Measurements from ENCODE around the gene HOOK2. TPM values are rescaled to one million over a fixed set of nuclear protein-coding genes. Genes with fewer than 3 reads are reported as not detected.
A peak's percentile ranks its signal among the peaks of the same experiment; 100 is the strongest.

HOOK2 gene
- total and polyA plus RNA-seq, 2 of the 13 experiments (the other 11 are each of a cell fraction or from before 2014, with no cell fraction given), result 9.2 to 12.9 TPM

DNA sequence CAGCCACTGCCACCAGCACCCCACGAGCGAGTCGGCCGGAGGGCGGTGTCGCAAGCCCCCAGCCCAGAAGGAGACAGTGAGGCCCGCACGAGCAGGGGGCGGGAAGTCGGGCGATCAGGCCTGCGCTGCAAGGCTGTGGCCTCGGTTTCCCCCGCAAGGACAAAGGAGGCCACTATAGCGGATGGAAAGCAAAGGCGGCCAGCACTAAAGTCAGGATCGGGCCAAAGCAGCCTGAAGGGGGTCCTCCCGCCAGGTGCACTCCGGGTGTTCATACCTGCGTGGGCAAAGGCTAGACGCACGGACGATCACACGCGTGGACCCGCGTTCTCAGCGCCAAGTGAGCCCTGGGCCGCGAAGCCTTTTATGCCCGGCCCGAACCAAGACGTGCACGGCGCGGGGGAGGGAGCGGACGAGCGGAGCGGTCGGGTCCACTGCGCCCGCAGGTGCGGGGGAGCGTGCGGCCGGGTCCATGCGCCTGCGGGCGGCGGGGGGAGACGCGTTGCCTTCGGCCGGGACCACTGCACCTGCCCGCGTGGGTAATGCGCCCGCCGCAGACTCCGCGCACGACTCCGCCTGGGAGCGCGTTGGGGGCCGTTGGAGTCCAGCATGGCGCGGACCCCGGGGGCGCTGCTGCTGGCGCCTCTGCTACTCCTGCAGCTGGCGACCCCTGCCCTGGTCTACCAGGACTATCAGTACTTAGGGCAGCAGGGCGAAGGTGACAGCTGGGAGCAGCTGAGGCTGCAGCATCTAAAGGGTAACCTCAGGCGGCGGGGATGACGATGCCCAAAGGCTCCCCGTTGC lies 26.3 kb upstream of the HOOK2 start, which contains the start of the genes PRDX2 and THSD8 (continued):
- TF ChIP-seq, protein P1, sequence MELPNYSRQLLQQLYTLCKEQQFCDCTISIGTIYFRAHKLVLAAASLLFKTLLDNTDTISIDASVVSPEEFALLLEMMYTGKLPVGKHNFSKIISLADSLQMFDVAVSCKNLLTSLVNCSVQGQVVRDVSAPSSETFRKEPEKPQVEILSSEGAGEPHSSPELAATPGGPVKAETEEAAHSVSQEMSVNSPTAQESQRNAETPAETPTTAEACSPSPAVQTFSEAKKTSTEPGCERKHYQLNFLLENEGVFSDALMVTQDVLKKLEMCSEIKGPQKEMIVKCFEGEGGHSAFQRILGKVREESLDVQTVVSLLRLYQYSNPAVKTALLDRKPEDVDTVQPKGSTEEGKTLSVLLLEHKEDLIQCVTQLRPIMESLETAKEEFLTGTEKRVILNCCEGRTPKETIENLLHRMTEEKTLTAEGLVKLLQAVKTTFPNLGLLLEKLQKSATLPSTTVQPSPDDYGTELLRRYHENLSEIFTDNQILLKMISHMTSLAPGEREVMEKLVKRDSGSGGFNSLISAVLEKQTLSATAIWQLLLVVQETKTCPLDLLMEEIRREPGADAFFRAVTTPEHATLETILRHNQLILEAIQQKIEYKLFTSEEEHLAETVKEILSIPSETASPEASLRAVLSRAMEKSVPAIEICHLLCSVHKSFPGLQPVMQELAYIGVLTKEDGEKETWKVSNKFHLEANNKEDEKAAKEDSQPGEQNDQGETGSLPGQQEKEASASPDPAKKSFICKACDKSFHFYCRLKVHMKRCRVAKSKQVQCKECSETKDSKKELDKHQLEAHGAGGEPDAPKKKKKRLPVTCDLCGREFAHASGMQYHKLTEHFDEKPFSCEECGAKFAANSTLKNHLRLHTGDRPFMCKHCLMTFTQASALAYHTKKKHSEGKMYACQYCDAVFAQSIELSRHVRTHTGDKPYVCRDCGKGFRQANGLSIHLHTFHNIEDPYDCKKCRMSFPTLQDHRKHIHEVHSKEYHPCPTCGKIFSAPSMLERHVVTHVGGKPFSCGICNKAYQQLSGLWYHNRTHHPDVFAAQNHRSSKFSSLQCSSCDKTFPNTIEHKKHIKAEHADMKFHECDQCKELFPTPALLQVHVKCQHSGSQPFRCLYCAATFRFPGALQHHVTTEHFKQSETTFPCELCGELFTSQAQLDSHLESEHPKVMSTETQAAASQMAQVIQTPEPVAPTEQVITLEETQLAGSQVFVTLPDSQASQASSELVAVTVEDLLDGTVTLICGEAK (IDR thresholded peaks at IDR 0.05), result no peak
- TF ChIP-seq, protein P1 (CRISPR knock-in tag; IDR thresholded peaks at IDR 0.05), result peak; percentile 90
- peak; percentile 51; the same call in 1 of the 2 replicates for TF ChIP-seq KDM5A (IDR thresholded peaks at IDR 0.05; ENCODE audit: borderline replicate concordance, low read length)
- TF ChIP-seq CEBPG (CRISPR knock-in tag; IDR thresholded peaks at IDR 0.05), result peak; percentile 14; the same call in 1 of the 2 replicates
- TF ChIP-seq, protein P2, sequence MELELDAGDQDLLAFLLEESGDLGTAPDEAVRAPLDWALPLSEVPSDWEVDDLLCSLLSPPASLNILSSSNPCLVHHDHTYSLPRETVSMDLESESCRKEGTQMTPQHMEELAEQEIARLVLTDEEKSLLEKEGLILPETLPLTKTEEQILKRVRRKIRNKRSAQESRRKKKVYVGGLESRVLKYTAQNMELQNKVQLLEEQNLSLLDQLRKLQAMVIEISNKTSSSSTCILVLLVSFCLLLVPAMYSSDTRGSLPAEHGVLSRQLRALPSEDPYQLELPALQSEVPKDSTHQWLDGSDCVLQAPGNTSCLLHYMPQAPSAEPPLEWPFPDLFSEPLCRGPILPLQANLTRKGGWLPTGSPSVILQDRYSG (CRISPR knock-in tag; IDR thresholded peaks at IDR 0.05), result no peak
- no peak for TF ChIP-seq HMG20A (CRISPR knock-in tag; IDR thresholded peaks at IDR 0.05; ENCODE audit: borderline replicate concordance)
- peak; percentile 54; the same call in 1 of the 2 replicates for TF ChIP-seq MIER2 (CRISPR knock-in tag; IDR thresholded peaks at IDR 0.05)
- peak; percentile 52 for TF ChIP-seq ZNF350 (CRISPR knock-in tag; IDR thresholded peaks at IDR 0.05; ENCODE audit: borderline replicate concordance, low read depth)
- TF ChIP-seq ZFP41 (CRISPR knock-in tag; IDR thresholded peaks at IDR 0.05; ENCODE audit: borderline replicate concordance), result no peak
- TF ChIP-seq MTF2 (CRISPR knock-in tag; IDR thresholded peaks at IDR 0.05; ENCODE audit: borderline replicate concordance), result peak; percentile 68; the same call in 1 of the 2 replicates
- TF ChIP-seq KDM3A (CRISPR knock-in tag; IDR thresholded peaks at IDR 0.05; ENCODE audit: low read depth), result peak; percentile 18; the same call in 1 of the 2 replicates
- TF ChIP-seq ZNF136 (CRISPR knock-in tag; IDR thresholded peaks at IDR 0.05; ENCODE audit: low read depth), result peak; percentile 69; the same call in 1 of the 2 replicates
- TF ChIP-seq, protein P3, sequence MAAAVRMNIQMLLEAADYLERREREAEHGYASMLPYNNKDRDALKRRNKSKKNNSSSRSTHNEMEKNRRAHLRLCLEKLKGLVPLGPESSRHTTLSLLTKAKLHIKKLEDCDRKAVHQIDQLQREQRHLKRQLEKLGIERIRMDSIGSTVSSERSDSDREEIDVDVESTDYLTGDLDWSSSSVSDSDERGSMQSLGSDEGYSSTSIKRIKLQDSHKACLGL (CRISPR knock-in tag; IDR thresholded peaks at IDR 0.05), result 0 out of 2 replicates have a peak, but pooled peaks have one; percentile 8
- peak; percentile 86 for TF ChIP-seq GATA4 (IDR thresholded peaks at IDR 0.05; ENCODE audit: borderline replicate concordance, low read depth)
- peak; percentile 21; the same call in 1 of the 2 replicates for TF ChIP-seq PHF21A (CRISPR knock-in tag; IDR thresholded peaks at IDR 0.05)
- peak; percentile 20; the same call in 1 of the 2 replicates for TF ChIP-seq ZBTB21 (CRISPR knock-in tag; IDR thresholded peaks at IDR 0.05)

Data from HepG2 (cell line).